HG03139 (cell line): Measurements from ENCODE around the gene FOXS1.
A peak's percentile ranks its signal among the peaks of the same experiment; 100 is the strongest.

Experiments used
- ATAC-seq: cut with Tn5 transposase; IDR thresholded peaks from one replicate; pipeline ENCODE4 v1.9.1; 2021; ENCODE audit not compliant: unreplicated experiment

The FOXS1 gene

GRCh38 chr20:31845300-31845863, at the start of gene FOXS1:
Gene FOXS1 (minus strand): TSS chr20:31845604. CDS start chr20:31845542, 62 bp downstream.
- no peak for ATAC-seq

GRCh38 chr20:31890646-31891045, 45.2 kb upstream of the FOXS1 start:
- no peak for ATAC-seq

- ATAC-seq, result no peak
Measured at GRCh38 chr20:31883829-31884228, 38.4 kb upstream of the FOXS1 start.

- no peak for ATAC-seq
Measured at GRCh38 chr20:31881945-31882344, 36.5 kb upstream of the FOXS1 start.

GRCh38 chr20:31879143-31879987, 34.0 kb upstream of the FOXS1 start:
- peak; percentile 67 for ATAC-seq

GRCh38 chr20:31877684-31878083, 32.3 kb upstream of the FOXS1 start:
- ATAC-seq, result no peak

- ATAC-seq, result no peak
Measured at GRCh38 chr20:31875671-31876070, 30.3 kb upstream of the FOXS1 start.

GRCh38 chr20:31872406-31872805, 27.0 kb upstream of the FOXS1 start:
- ATAC-seq, result no peak

GRCh38 chr20:31871618-31871954, 26.2 kb upstream of the FOXS1 start:
- ATAC-seq, result no peak

- ATAC-seq, result no peak
Measured at GRCh38 chr20:31870726-31871617, 25.6 kb upstream of the FOXS1 start.

GRCh38 chr20:31869942-31870725, 24.7 kb upstream of the FOXS1 start, which contains the start of the genes DUSP15 and TTLL9:
Gene DUSP15 (minus strand): TSS chr20:31870527. CDS start chr20:31870337, 190 bp downstream.
Gene TTLL9 (plus strand): TSS chr20:31870634. CDS start chr20:31871127, 493 bp downstream.
- ATAC-seq, result no peak

- ATAC-seq, result no peak
Measured at GRCh38 chr20:31869673-31869941, 24.2 kb upstream of the FOXS1 start.

GRCh38 chr20:31868853-31869672, 23.7 kb upstream of the FOXS1 start:
- no peak for ATAC-seq

GRCh38 chr20:31866221-31866620, 20.8 kb upstream of the FOXS1 start:
- ATAC-seq, result no peak

- no peak for ATAC-seq
Measured at GRCh38 chr20:31864521-31865400, 19.4 kb upstream of the FOXS1 start.

- no peak for ATAC-seq
Measured at GRCh38 chr20:31863296-31864085, 18.1 kb upstream of the FOXS1 start.

- no peak for ATAC-seq
Measured at GRCh38 chr20:31862506-31862905, 17.1 kb upstream of the FOXS1 start.

GRCh38 chr20:31862157-31862470, 16.7 kb upstream of the FOXS1 start:
- no peak for ATAC-seq
